Stomach (tissue), 9 donors: Measurements from ENCODE around the gene TMEM17. TPM values are rescaled to one million over a fixed set of nuclear protein-coding genes. Genes with fewer than 3 reads are reported as not detected.

Experiments used
- DNase-seq, 2 donors: peaks; one replicate each; pipeline versions ENCODE4 v3.0.0 to v3.0.0-alpha.2; 2013 to 2019
- H3K27ac ChIP-seq, 5 donors: fragments of 200-600 bp in 4 of 5; sonication (generic) in 4 of 5; one replicate each; pipeline ENCODE4 v1.5.1; 2013 to 2019; ENCODE audit warnings: mild to moderate bottlenecking in 1 of 5, moderate library complexity in 1 of 5
- H3K27me3 ChIP-seq, 3 donors: fragments of 200-600 bp; sonication (generic); one replicate each; pipeline ENCODE4 v1.5.1; 2017 to 2019; ENCODE audit warnings: mixed run types in 1 of 3
- H3K36me3 ChIP-seq, 4 donors: fragments of 200-600 bp; sonication (generic); 1 replicate in 3 of 4; 2 replicates in 1 of 4; pipeline ENCODE4 v1.5.1; 2016 to 2019
- H3K4me1 ChIP-seq, 4 donors: fragments of 200-600 bp; sonication (generic); one replicate each; pipeline ENCODE4 v1.5.1; 2016 to 2019
- H3K4me3 ChIP-seq, 4 donors: fragments of 200-600 bp; sonication (generic) in 3 of 4; one replicate each; pipeline ENCODE4 v1.5.1; 2016 to 2019; ENCODE audit warnings: mild to moderate bottlenecking in 1 of 4
- H3K9me3 ChIP-seq, 4 donors: fragments of 200-600 bp; sonication (generic); one replicate each; pipeline ENCODE4 v1.5.1; 2016 to 2019
- CTCF ChIP-seq, 7 experiments: fragments of 450-650 bp in 4 of 7; fragments of 200-600 bp in 3 of 7; sonication (generic) in 3 of 7; IDR thresholded peaks; one replicate each; pipeline ENCODE4 v1.5.1; 2016 to 2019; ENCODE audit warnings: antibody characterized with exemption in 7 of 7, control low read depth in 2 of 7, mild to moderate bottlenecking in 1 of 7
- EP300 ChIP-seq: sonication (generic); formaldehyde crosslinking; IDR thresholded peaks from one replicate; pipeline ENCODE4 v1.6.1; 2017; ENCODE audit warnings: antibody characterized with exemption
- POLR2A ChIP-seq, 4 donors: fragments of 450-650 bp; IDR thresholded peaks; one replicate each; pipeline ENCODE4 v1.6.1; 2016; ENCODE audit warnings: antibody characterized with exemption in 4 of 4, control low read depth in 2 of 4, mild to moderate bottlenecking in 1 of 4, moderate library complexity in 1 of 4
- POLR2AphosphoS5 ChIP-seq, 3 donors: sonication (generic); formaldehyde crosslinking; IDR thresholded peaks; one replicate each; pipeline ENCODE4 v1.6.1; 2016; ENCODE audit warnings: antibody characterized with exemption in 3 of 3
- WGBS, 5 donors: extraction: QIAGEN DNeasy Blood & Tissue Kit in 3 of 5; methylation state at CpG; one replicate each; pipeline versions ENCODE4 v1.1.5 to v1.1.7; 2013 to 2018; 5-methylcytosine and 5-hydroxymethylcytosine counted together
- intact Hi-C: fragments of 100-400 bp; cut with DNase I; formaldehyde crosslinking; loops from one replicate; pipeline ENCODE4 v1.15.1; 2023; ENCODE audit warnings: low total_unique reads
- polyA plus RNA-seq, 3 donors: library from polyadenylated mRNA; stranded (reverse); fragments of 200-250 nt; gene quantifications; one replicate each; pipeline ENCODE4 v1.2.3, GENCODE V29; 2013
- total RNA-seq, 5 donors: library from RNA; depleted of rRNA; stranded (reverse); fragments of >200 nt; gene quantifications; one replicate each; pipeline versions ENCODE4 v1.1.0 to v1.2.3, GENCODE V29; 2014 to 2016
- donor health status: healthy with polysubstance abuse.
- donor health status: Bipolar disorder and iron deficiency.
- donor health status: healthy.

Gene TMEM17
- total and polyA plus RNA-seq, 8 donors: 0.87 to 2.2 (median 1.2) TPM; not detected in 3

DNA sequence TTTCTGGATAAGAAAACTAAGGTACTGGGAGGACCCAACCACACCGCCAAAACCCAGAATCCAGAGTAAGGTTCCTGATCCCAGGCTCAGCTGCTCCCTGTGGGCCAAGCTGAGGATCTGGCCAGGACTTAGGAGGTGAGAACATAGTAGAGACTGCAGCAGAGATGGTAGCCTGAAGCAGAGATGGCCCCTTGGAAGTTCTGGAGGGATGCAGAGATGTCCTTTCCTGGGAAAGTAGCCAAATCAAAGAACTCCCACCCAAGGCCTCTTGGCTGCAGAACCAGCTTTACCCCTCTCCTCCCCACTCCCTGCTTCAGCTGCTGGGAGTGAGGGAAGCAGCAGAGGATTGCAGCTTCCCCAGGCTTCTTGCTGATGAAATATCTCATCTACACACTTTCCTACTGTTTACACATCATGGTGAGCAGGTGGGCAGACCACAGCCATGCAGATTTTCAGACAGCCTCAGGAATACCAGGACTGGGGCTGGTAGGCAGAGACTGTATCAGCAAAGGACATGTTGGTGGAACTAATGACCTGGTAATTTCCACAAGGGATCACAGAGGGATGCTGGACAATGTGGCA is 32.7 kb downstream of the TMEM17 start:
- Histone ChIP-seq H3K4me3 (no peak overlapping the region), H3K9me3 (no peaks in the 10 kb centered on the region), H3K4me1 (peaks cover 5 to 78% (median 28%) of the 10 kb centered on the region in 4 donors), H3K27me3 (no peaks in the 10 kb centered on the region), H3K27ac (no peak overlapping the region), H3K36me3 (no peaks in the 10 kb centered on the region)
- DNase-seq: peak in 1 of 2 donors; percentile 32
- TF ChIP-seq CTCF (IDR thresholded peaks at IDR 0.05) (no peak), POLR2A (IDR thresholded peaks at IDR 0.05) (no peak), EP300 (no peak), POLR2AphosphoS5 (IDR thresholded peaks at IDR 0.05) (no peak)
- intact Hi-C loops: no loop called here
- 89 to 100% (median 94%) methylated on average over 1 of the region's 1 CpG for WGBS, 5 donors

DNA sequence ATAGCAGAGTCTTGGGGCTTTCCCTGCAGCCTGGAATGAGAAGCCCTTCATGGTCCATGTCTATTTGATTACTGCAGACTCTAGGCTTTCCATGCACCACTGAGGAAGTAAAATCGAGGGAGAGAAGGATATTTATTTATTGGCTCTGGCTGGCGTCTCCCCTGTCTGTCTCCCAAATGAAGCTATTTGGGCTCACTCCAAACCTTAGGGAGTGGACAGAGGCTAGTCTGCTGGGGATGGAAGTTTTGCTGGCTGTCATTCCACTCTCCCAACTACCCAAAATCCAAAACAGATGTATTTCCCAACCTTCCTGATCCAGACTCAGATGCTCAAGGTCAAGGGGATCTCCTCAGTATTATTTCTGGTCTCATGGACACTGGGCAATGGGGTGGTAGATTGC is 33.7 kb downstream of the TMEM17 start:
- TF ChIP-seq POLR2A (IDR thresholded peaks at IDR 0.05): no peak
- TF ChIP-seq POLR2AphosphoS5 (IDR thresholded peaks at IDR 0.05): no peak
- TF ChIP-seq CTCF (IDR thresholded peaks at IDR 0.05): no peak
- no peak for TF ChIP-seq EP300
- Histone ChIP-seq H3K36me3 (no peaks in the 10 kb centered on the region), H3K4me3 (no peak overlapping the region), H3K27me3 (no peaks in the 10 kb centered on the region), H3K27ac (peak overlapping the region in 2 of 5 donors; percentile 10 to 11), H3K4me1 (peaks cover 0 to 71% (median 22%) of the 10 kb centered on the region in 4 donors), H3K9me3 (no peaks in the 10 kb centered on the region)
- intact Hi-C loops: no loop called here
- 35 to 60% (median 54%) methylated on average over 2 of the region's 2 CpGs for WGBS, 5 donors
- DNase-seq: peak in 1 of 2 donors; percentile 32

GRCh38 chr2:62471816-62472215 is 34.2 kb downstream of the TMEM17 start:
- TF ChIP-seq EP300 (no peak), CTCF (IDR thresholded peaks at IDR 0.05) (no peak), POLR2AphosphoS5 (IDR thresholded peaks at IDR 0.05) (no peak), POLR2A (IDR thresholded peaks at IDR 0.05) (no peak)
- Histone ChIP-seq H3K27ac (peak overlapping the region in 1 of 5 donors; percentile 11), H3K9me3 (no peaks in the 10 kb centered on the region), H3K4me1 (peaks cover 0 to 69% (median 21%) of the 10 kb centered on the region in 4 donors), H3K27me3 (no peaks in the 10 kb centered on the region), H3K36me3 (no peaks in the 10 kb centered on the region), H3K4me3 (no peak overlapping the region)
- intact Hi-C loops: no loop called here
- WGBS, 5 donors: 49 to 77% (median 69%) methylated on average over 7 of the region's 7 CpGs
- peak in 1 of 2 donors; percentile 69 for DNase-seq

- intact Hi-C loops: no loop called here
Measured at GRCh38 chr2:62471404-62471803, 34.6 kb downstream of the TMEM17 start.

More at GRCh38 chr2:62471404-62471803, 34.6 kb downstream of the TMEM17 start:
- Histone ChIP-seq H3K4me3 (no peak overlapping the region), H3K4me1 (peaks cover 3 to 70% (median 19%) of the 10 kb centered on the region in 4 donors), H3K27ac (peak overlapping the region in 1 of 5 donors; percentile 11), H3K9me3 (no peaks in the 10 kb centered on the region), H3K36me3 (no peaks in the 10 kb centered on the region), H3K27me3 (no peaks in the 10 kb centered on the region)
- WGBS, 5 donors: 74 to 90% (median 83%) methylated on average over 2 of the region's 2 CpGs
- TF ChIP-seq POLR2A (IDR thresholded peaks at IDR 0.05): no peak
- TF ChIP-seq CTCF (IDR thresholded peaks at IDR 0.05): no peak
- no peak for TF ChIP-seq EP300
- no peak for TF ChIP-seq POLR2AphosphoS5 (IDR thresholded peaks at IDR 0.05)
- DNase-seq: no peak
